CD4-positive, alpha-beta T cell treated with Interleukin-4 for 1 hour (primary cell): ENCODE data around the gene USP9X.
"Not testable (repeated sequence)": the region's sequence is repeated elsewhere in the genome, so short reads cannot be mapped to it uniquely, and the experiment has no call there.

ENCODE experiments used
- DNase-seq, 2 donors: peaks; one replicate each; pipeline ENCODE4 v3.0.0-alpha.2; 2020 to 2022

The USP9X gene

GRCh38 chrX:41084893-41085511 lies at the start of gene USP9X:
USP9X (plus strand) TSS chrX:41085445; CDS start chrX:41123629, 38,184 bp downstream.
- peak; percentile 91 to 95 for DNase-seq

DNA sequence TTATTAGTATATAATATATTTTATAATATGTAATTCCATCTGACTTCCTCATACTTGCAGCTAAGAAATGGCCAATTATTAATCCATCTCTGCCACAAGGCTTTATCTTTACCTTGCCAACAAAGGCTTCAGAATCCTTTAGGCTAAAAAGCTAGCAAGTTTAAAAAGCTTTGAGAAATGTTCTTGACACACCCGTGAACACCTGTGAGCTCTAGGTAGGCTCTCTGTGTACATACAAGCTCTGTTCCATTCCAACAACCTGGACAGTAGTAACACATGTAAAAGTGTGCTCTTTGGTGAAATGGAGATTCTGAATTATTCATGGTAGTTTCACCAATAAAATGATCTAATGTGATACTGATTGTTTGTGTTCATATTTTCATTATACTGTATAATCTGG lies 49.7 kb upstream of the USP9X start:
- DNase-seq, result no peak

DNA sequence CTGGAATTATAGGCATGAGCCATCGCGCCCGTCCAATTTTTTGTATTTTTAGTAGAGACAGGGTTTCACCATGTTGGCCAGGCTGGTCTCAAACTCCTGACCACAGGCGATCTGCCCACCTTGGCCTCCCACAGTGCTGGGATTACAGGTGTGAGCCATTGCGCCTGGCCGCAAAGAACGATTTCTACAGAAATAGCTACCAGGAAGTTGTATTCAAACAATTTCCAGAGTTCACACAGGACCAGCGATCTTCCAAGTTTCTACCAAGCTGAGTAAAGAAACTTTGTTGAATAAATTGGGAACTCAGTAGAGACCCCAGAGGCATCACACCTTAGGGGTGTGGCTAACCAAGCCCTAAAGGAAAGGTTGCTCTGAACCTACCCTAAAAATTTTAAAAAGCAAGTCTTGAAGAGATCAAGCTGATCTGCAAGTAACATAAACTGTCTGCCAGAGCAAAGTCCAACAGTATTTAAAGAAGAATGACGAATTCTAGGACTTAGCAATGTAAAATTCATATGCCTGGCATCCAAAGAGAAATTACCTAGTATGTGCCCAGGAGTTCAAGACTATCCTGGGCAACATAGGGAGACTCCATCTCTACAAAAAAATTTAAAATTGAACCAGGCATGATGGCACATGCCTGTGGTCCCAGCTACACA lies 48.4 kb upstream of the USP9X start:
- no peak for DNase-seq

GRCh38 chrX:41043196-41043595 lies 42.0 kb upstream of the USP9X start:
- no peak for DNase-seq

- no peak for DNase-seq
These were observed 41.4 kb upstream of the USP9X start for GRCh38 chrX:41043674-41044345.

DNA sequence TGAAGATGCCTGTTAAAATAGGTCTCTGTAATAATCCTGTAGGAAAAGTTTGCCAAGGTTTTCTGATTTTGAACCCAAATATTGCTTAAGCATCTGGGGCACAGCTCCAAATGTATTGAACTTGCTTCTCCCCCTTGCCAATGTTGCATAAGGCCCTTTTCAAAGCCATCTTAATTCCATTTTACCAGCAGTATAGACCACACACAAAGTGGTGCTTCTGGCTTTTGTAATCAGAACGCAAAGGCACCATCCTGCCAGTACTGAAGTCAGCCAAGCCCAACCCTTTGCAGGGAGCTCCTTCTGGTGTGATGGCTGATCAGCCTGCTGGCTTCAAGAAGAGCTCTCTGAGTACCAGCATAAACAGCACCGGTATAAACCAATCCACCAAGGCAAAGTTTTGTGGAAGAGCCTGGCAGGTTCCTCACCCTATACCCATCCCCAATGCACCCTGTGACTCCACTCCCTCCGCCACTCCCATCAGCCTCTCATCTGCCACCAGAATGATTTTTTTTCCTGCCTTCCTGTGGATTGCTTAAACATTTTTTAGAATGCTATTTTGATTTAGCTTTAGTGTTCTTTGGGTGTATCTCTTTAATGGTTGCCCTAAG lies 39.2 kb upstream of the USP9X start:
- DNase-seq, result no peak

GRCh38 chrX:41047878-41048534 lies 37.2 kb upstream of the USP9X start:
- no peak for DNase-seq

- DNase-seq, result no peak
These were observed 34.9 kb upstream of the USP9X start for GRCh38 chrX:41050359-41050758.

DNA sequence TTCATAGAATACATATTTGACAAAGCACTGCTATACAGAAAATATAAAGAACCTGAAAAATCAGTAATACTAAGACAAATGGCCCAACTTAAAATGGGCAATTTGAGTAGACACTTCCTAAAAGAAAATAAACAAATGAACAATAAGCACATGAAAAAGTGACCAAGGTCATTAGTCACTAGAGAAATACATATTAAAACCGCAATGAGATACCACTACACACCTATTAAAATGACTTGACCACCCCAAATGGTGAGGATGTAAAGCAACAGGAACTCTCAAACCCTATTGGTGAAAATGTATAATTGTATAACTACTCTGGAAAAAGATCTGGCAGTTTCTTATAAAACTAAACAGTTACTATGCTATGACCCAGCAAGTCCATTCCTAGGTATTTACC lies 34.0 kb upstream of the USP9X start:
- DNase-seq, result no peak

GRCh38 chrX:41055740-41056139 lies 29.5 kb upstream of the USP9X start:
- DNase-seq, result no peak

DNA sequence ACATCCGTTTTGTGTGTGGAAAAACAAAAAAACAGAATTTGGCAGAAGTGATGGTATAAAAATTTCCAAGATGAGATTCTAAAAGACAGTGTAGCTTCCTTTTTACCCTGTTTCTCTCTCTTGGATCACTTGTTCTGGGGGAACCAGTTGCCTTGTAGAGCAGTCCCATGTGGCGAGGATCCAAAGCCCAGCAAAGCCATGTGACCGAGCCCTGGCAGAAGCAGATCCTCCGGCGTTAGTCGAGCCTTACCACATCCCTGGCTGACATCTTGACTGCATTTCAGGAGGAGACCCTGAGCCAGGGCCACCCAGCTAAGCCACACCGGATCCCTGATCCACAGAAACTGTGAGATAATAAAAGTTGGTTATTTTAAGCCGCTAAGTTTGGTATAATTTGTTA lies 22.0 kb upstream of the USP9X start:
- not testable (repeated sequence) for DNase-seq

- DNase-seq, result no peak
These were observed 21.2 kb upstream of the USP9X start for GRCh38 chrX:41064018-41064417.

GRCh38 chrX:41066391-41066790 lies 18.9 kb upstream of the USP9X start:
- no peak for DNase-seq

DNA sequence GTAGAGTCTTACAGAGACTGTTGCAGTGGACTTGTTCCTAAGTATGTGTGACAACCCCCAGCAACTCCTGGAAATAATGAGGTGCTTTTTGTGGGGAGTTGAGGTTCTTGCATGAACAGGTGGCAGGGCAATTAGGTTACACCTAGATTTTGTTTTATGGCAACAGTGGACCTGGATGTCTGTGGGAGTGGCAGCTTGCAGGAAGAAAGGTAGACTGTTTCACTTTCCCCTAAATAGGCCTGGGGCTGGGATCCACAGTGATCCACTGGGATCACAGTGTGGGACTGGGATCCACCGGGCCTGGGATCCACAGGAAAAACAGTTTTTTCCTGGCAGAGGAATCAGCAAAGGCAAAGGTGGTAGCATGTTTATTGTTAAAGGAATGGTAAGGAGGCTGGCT lies 18.3 kb upstream of the USP9X start:
- no peak for DNase-seq

GRCh38 chrX:41067721-41068120 lies 17.5 kb upstream of the USP9X start:
- no peak for DNase-seq

GRCh38 chrX:41076742-41077141 lies 8.5 kb upstream of the USP9X start:
- DNase-seq, result no peak

DNA sequence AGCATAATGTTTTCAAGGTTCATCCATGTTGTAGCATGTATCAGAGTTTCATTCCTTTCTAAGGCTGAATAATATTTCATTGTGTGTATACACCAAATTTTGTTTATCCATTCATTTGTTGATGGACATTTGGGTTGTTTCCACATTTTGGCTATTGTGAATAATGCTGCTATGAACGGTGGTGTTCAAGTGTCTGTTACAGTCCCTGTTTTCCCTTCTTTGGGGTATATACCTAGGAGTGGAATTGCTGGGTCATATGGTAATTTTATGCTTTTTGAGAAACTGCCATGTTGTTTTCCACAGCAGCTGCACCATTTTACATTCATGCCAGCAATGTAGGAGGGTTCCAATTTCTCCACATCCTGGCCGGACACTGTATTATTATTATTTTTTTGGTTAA lies 3.4 kb upstream of the USP9X start:
- no peak for DNase-seq

DNA sequence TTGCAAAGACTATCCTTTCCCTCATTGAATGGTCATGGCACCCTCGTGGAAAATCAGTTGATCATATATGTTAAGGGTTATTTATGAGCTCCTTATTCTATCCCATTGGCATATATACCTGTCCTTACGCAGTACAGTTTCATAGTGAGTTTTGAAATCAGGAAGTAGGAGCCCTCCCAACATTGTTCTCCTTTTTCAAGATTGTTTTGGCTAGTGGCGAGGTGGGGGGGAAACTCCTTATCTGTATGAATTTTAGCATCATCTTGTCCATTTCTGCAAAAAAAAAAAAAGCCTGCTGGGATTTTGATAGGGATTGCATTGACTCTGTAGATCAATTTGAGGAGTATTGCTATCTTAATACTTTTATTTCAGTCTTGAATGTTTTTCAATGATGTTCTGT lies 2.5 kb upstream of the USP9X start:
- DNase-seq, result no peak

GRCh38 chrX:41084044-41084892 lies 977 bp upstream of the USP9X start:
- peak; percentile 96 to 97 for DNase-seq

GRCh38 chrX:41085512-41085877 lies 250 bp downstream of the USP9X start:
- DNase-seq, result peak; percentile 58 to 81

- DNase-seq, result peak; percentile 48 to 56
These were observed 807 bp downstream of the USP9X start for GRCh38 chrX:41085878-41086626.

DNA sequence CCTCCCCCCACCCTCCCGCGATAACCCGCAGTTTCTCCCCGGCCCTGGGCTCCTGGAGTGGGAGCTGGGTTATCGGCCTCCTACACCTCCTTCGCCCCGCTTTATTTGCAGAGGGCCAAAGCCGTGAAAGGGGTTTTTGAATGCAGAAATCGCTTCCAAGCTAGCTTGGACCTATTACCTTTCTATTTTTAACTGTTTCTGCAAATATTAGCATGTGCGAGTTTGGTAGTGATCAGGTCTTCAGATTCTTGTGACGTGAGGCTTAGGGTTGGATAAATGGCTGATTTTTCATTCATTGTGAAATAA lies 1.3 kb downstream of the USP9X start:
- no peak for DNase-seq
